NCI-H2171 treated with DMSO at 0.1 percent for 48 hours (cell line): ENCODE data around the gene PLA2G2A.

Experiments used
- DNase-seq: peaks from one replicate; lab custom pipeline; 2025; lab: John Stamatoyannopoulos, UW

The PLA2G2A gene

DNA sequence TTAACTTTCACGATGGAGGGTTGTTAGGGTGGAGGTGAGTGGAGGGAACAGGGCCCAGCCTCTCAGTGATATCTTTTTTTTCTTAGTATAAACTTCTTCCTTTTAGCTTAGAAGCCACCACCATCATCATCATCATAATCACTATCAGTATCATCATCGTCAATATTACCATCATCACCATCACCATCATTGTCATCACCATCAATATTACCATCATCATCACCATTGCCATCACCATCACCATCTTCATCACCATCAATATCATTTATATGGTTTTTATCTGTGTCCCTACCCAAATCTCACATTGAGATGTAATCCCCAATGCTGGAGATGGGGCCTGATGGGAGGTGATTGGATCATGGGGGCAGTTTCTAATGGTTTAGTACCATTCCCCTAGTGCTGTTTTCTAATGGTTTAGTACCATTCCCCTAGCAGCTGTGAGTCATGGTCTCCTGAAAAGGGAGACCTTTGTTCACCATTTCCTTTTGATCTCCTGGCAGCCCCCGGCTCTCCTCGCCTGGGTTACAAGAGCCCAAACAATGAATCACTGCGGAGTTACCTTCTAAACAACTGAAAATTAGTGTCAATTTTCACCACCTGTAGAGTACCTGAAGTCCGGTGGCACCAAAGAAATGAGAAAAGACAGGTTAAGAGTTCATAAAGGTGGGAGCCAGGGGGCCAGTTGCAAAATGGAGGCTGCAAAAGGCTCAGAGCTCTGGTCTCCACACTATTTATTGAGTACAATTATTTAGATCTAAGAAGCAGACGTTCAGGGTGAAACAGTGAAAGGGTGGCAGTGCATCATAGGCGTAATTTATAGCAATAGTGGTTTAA lies 52.9 kb downstream of the PLA2G2A start:
- no peak for DNase-seq
